A673 (cell line): ENCODE measurements around the gene PEA15. TPM values are rescaled to one million over a fixed set of nuclear protein-coding genes. Genes with fewer than 3 reads are reported as not detected.

Source experiments
- BruUV-seq: library from RNA; stranded (reverse); fragments of 400-500 nt; replicated peaks from 2 replicates; lab custom pipeline; 2021; lab: Mats Ljungman, UMichigan
- CTCF ChIA-PET: fragments of 300-600 bp; sonication (Branson Sonifier 250); formaldehyde crosslinking; loops from one replicate; lab custom pipeline; 2022; ENCODE audit warnings: antibody characterized with exemption; lab: Charles Lee
- POLR2A ChIA-PET: fragments of 300-600 bp; sonication (Branson Sonifier 250); formaldehyde crosslinking; loops from one replicate; lab custom pipeline; 2022; ENCODE audit warnings: antibody characterized with exemption; ENCODE audit not compliant: low non-redundant PET; lab: Charles Lee
- DNase-seq: peaks from one replicate; pipeline ENCODE4 v3.0.0-alpha.2; 2015; ENCODE audit warnings: low spot score
- H3K27ac ChIP-seq: fragments of 200-600 bp; sonication (generic); 2 replicates; pipeline ENCODE4 v1.5.1; 2016; ENCODE audit warnings: mixed run types, low read depth, mild to moderate bottlenecking, mixed read lengths, antibody characterized with exemption, low read length; ENCODE audit not compliant: poor library complexity, severe bottlenecking
- H3K27me3 ChIP-seq: fragments of 200-600 bp; sonication (generic); replicated peaks from 2 replicates; pipeline ENCODE4 v1.6.1; 2017; ENCODE audit warnings: mixed run types, low read depth, mild to moderate bottlenecking, mixed read lengths, antibody characterized with exemption, low read length; ENCODE audit not compliant: insufficient read depth, poor library complexity
- H3K36me3 ChIP-seq: fragments of 200-600 bp; sonication (generic); 2 replicates; pipeline ENCODE4 v1.6.1; 2016; ENCODE audit warnings: mixed run types, mild to moderate bottlenecking, mixed read lengths, antibody characterized with exemption, low read length; ENCODE audit not compliant: insufficient read depth, poor library complexity, severe bottlenecking
- H3K4me1 ChIP-seq: fragments of 200-600 bp; sonication (generic); 2 replicates; pipeline ENCODE4 v1.6.1; 2017; ENCODE audit warnings: mixed run types, mild to moderate bottlenecking, mixed read lengths, antibody characterized with exemption, low read length; ENCODE audit not compliant: insufficient read depth, poor library complexity, severe bottlenecking
- H3K4me3 ChIP-seq: fragments of 200-600 bp; sonication (generic); 2 replicates; pipeline ENCODE4 v1.5.1; 2016; ENCODE audit warnings: low read depth, mixed run types, mild to moderate bottlenecking, mixed read lengths, low read length; ENCODE audit not compliant: poor library complexity, severe bottlenecking
- H3K9me3 ChIP-seq: fragments of 200-600 bp; sonication (generic); 2 replicates; pipeline ENCODE4 v1.6.1; 2016; ENCODE audit warnings: mixed run types, low read depth, mild to moderate bottlenecking, mixed read lengths, antibody characterized with exemption, low read length; ENCODE audit not compliant: poor library complexity, severe bottlenecking
- CTCF ChIP-seq: fragments of 300-800, 200-600 bp; sonication (generic); conservative IDR thresholded peaks from 2 replicates; pipeline ENCODE4 v1.5.1; 2017; ENCODE audit warnings: low read depth, mild to moderate bottlenecking, antibody characterized with exemption, low read length, moderate library complexity, mixed read lengths
- EZH2 ChIP-seq: fragments of 200-600 bp; sonication (generic); IDR thresholded peaks from 2 replicates; pipeline ENCODE4 v1.6.1; 2017; ENCODE audit warnings: borderline replicate concordance, low read depth, mild to moderate bottlenecking, mixed read lengths, antibody characterized with exemption, low read length; ENCODE audit not compliant: poor library complexity, severe bottlenecking
- intact Hi-C: fragments of 100-400 bp; cut with micrococcal nuclease; formaldehyde crosslinking; loops from one replicate; pipeline ENCODE4 v1.10.0; 2022; ENCODE audit not compliant: unreplicated experiment
- total RNA-seq: library from RNA; stranded (reverse); gene quantifications from 2 replicates; pipeline ENCODE4 v1.2.3, GENCODE V29; 2021

Gene PEA15
- total RNA-seq, 1 experiment from 2014 or later = 87.7 TPM

- no peaks in the 10 kb centered on the region for H3K9me3 ChIP-seq
- no TSS peak for BruUV-seq
- ChIA-PET CTCF (interaction anchor here (0.6 to 2.0 kb wide), 22 partner anchors 9 to 206 kb away, joined by 3 to 25 read pairs (median 4); partner anchors contain the start of genes DCAF8 and IGSF8), POLR2A (interaction anchor here (0.6 kb wide), 1 partner anchor 78 kb away, joined by 3 read pairs; no protein-coding TSS in a partner anchor)
- no peak overlapping the region for H3K27ac ChIP-seq
- intact Hi-C loops = loop anchor here (1.0 to 5.0 kb wide), 2 partner anchors 60 to 151 kb away; partner anchors contain the start of gene CASQ1
- TF ChIP-seq CTCF (peak; percentile 84), EZH2 (no peak)
- H3K27me3 ChIP-seq = no peaks in the 10 kb centered on the region
- peaks cover 7% of the 10 kb centered on the region for H3K4me1 ChIP-seq
- no peak overlapping the region for H3K4me3 ChIP-seq
- no peaks in the 10 kb centered on the region for H3K36me3 ChIP-seq
- DNase-seq = peak; percentile 82
These were observed 46.7 kb downstream of the PEA15 start for GRCh38 chr1:160251687-160252526.

GRCh38 chr1:160255781-160256300, 50.7 kb downstream of the PEA15 start:
- TF ChIP-seq EZH2 (no peak), CTCF (no peak)
- H3K27me3 ChIP-seq = no peaks in the 10 kb centered on the region
- H3K27ac ChIP-seq = no peak overlapping the region
- H3K4me3 ChIP-seq = no peak overlapping the region
- H3K36me3 ChIP-seq = no peaks in the 10 kb centered on the region
- peaks cover 20% of the 10 kb centered on the region for H3K4me1 ChIP-seq
- ChIA-PET POLR2A (no interaction called here), CTCF (no interaction called here)
- no peak for DNase-seq
- H3K9me3 ChIP-seq = no peaks in the 10 kb centered on the region
- intact Hi-C loops = no loop called here
- no TSS peak for BruUV-seq

- H3K27ac ChIP-seq = no peak overlapping the region
- BruUV-seq = no TSS peak
- no peaks in the 10 kb centered on the region for H3K9me3 ChIP-seq
- intact Hi-C loops = no loop called here
- H3K4me1 ChIP-seq = peaks cover 24% of the 10 kb centered on the region
- TF ChIP-seq CTCF (no peak), EZH2 (no peak)
- no peaks in the 10 kb centered on the region for H3K36me3 ChIP-seq
- DNase-seq = peak; percentile 18
- H3K4me3 ChIP-seq = no peak overlapping the region
- ChIA-PET CTCF (interaction anchor here (0.6 kb wide), 1 partner anchor 169 kb away, joined by 3 read pairs; no protein-coding TSS in a partner anchor), POLR2A (no interaction called here)
- no peaks in the 10 kb centered on the region for H3K27me3 ChIP-seq
These were observed 51.3 kb downstream of the PEA15 start for GRCh38 chr1:160256396-160257046.
